Prostate gland (tissue), 2 donors: ENCODE results near the gene C5orf63. TPM values are rescaled to one million over a fixed set of nuclear protein-coding genes. Genes with fewer than 3 reads are reported as not detected.

Source experiments
- DNase-seq: peaks from one replicate; pipeline ENCODE4 v3.0.0-alpha.2; 2019; ENCODE audit warnings: low spot score
- H3K27ac ChIP-seq, 2 donors: fragments of 200-600 bp; sonication (generic); 2 replicates each; pipeline ENCODE4 v1.5.1; 2017 to 2019
- H3K27me3 ChIP-seq: fragments of 200-600 bp; sonication (generic); replicated peaks from 2 replicates; pipeline ENCODE4 v1.5.1; 2019; ENCODE audit not compliant: insufficient read depth
- H3K36me3 ChIP-seq, 2 donors: fragments of 200-600 bp; sonication (generic); 1 replicate in 1 of 2; 2 replicates in 1 of 2; pipeline versions ENCODE4 v1.5.1 to v1.8.1; 2017 to 2019
- H3K4me1 ChIP-seq: fragments of 200-600 bp; sonication (generic); replicated peaks from 2 replicates; pipeline ENCODE4 v1.5.1; 2019
- H3K4me3 ChIP-seq, 2 donors: fragments of 200-600 bp; sonication (generic); 2 replicates each; pipeline ENCODE4 v1.5.1; 2017 to 2019
- H3K9me3 ChIP-seq: fragments of 200-600 bp; sonication (generic); 2 replicates; pipeline ENCODE4 v1.5.1; 2017
- POLR2A ChIP-seq: fragments of 450-650 bp; IDR thresholded peaks from one replicate; pipeline ENCODE4 v1.6.1; 2016; ENCODE audit warnings: antibody characterized with exemption, mild to moderate bottlenecking
- POLR2AphosphoS5 ChIP-seq: sonication (generic); formaldehyde crosslinking; IDR thresholded peaks from one replicate; pipeline ENCODE4 v1.6.1; 2017; ENCODE audit warnings: antibody characterized with exemption
- WGBS: methylation state at CpG from one replicate; pipeline ENCODE4 v1.1.5; 2018; 5-methylcytosine and 5-hydroxymethylcytosine counted together
- intact Hi-C: fragments of 100-400 bp; cut with DNase I; formaldehyde crosslinking; loops from one replicate; pipeline ENCODE4 v1.14.2; 2022
- total RNA-seq, 2 donors: library from RNA; depleted of rRNA; stranded (reverse); fragments of >200 nt; gene quantifications; one replicate each; pipeline ENCODE4 v1.1.0, GENCODE V29; 2016
- TF ChIP-seq, protein P1 (sequence below), 4 experiments: fragments of 200-600 bp in 2 of 4; fragments of 450-650 bp in 2 of 4; sonication (generic) in 2 of 4; IDR thresholded peaks; 1 replicate in 3 of 4; 2 replicates in 1 of 4; pipeline ENCODE4 v1.5.1; 2016 to 2019; ENCODE audit warnings: antibody characterized with exemption in 4 of 4, mild to moderate bottlenecking in 2 of 4, moderate library complexity in 2 of 4

The C5orf63 gene
- total RNA-seq, 2 donors from 2014 or later = 1.5 to 14.9 TPM

DNA sequence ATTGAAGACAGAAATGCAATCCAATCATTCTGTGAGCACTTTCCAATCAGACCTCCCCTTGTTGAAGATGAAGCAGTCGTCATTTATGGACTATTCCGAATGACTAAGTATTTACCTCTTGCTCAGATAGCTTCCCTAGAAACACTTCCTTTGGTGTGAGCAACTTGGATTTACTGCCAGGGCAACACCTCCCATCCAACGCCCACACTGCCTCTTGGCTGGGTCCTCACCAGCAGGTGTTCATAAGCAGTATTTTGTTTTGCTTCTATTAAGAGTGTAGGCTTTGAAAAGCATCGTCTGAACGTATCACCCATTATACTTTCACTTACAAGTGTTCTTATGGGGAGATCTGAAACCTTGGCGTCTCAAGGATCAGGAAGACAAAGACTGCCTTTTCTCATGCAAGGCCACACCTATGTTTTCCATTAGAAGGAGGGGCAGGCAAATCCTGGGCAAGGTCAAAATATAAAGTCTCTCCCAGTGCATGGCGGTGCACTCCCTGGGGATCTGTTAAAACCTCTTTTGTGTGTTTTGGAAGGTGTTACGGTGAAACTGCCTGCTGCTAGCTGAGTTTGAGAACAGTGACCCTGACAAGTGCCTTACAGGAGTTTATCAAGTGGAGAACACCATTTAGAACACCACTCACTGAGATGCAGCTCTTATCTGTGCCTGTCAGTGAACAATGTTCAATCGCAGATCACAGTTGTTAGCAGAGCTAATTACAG, 32.3 kb downstream of the C5orf63 start:
- H3K27me3 ChIP-seq = no peaks in the 10 kb centered on the region
- WGBS = 24% methylated on average over 9 of the region's 9 CpGs
- no peaks in the 10 kb centered on the region for H3K9me3 ChIP-seq
- peak; percentile 13 for DNase-seq
- no peak overlapping the region for H3K4me3 ChIP-seq
- no peaks in the 10 kb centered on the region for H3K4me1 ChIP-seq
- intact Hi-C loops = no loop called here
- no peak for TF ChIP-seq POLR2A
- TF ChIP-seq, protein P1, sequence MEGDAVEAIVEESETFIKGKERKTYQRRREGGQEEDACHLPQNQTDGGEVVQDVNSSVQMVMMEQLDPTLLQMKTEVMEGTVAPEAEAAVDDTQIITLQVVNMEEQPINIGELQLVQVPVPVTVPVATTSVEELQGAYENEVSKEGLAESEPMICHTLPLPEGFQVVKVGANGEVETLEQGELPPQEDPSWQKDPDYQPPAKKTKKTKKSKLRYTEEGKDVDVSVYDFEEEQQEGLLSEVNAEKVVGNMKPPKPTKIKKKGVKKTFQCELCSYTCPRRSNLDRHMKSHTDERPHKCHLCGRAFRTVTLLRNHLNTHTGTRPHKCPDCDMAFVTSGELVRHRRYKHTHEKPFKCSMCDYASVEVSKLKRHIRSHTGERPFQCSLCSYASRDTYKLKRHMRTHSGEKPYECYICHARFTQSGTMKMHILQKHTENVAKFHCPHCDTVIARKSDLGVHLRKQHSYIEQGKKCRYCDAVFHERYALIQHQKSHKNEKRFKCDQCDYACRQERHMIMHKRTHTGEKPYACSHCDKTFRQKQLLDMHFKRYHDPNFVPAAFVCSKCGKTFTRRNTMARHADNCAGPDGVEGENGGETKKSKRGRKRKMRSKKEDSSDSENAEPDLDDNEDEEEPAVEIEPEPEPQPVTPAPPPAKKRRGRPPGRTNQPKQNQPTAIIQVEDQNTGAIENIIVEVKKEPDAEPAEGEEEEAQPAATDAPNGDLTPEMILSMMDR (IDR thresholded peaks at IDR 0.05) = no peak
- TF ChIP-seq POLR2AphosphoS5 = no peak
- H3K36me3 ChIP-seq = no peaks in the 10 kb centered on the region
- H3K27ac ChIP-seq = peak overlapping the region in 1 of 2 donors; percentile 48

DNA sequence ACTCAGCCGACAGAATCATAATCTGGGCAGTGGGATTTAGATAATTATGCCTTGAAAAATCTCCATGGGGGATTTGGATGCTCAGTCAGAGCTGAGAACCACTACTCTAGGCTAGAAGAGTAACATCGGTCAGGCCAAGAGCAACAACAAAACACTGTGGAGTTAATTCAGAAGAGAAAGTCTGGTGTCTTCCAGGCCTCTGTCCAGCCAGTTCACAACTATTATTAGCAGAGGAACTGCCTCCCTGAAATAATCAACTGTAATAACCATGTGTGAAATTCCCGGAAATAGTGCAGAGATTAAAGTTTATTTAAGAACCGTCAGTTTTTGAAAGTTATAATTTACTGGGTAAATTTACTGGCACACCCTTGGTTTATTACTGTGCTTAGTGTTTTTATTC, 34.8 kb downstream of the C5orf63 start:
- H3K27me3 ChIP-seq = no peaks in the 10 kb centered on the region
- H3K4me1 ChIP-seq = no peaks in the 10 kb centered on the region
- no peaks in the 10 kb centered on the region for H3K9me3 ChIP-seq
- no peak for TF ChIP-seq POLR2A
- TF ChIP-seq POLR2AphosphoS5 = no peak
- TF ChIP-seq, protein P1 (IDR thresholded peaks at IDR 0.05) = no peak
- no peak overlapping the region for H3K4me3 ChIP-seq
- no peak for DNase-seq
- H3K27ac ChIP-seq = no peak overlapping the region
- 66% methylated on average over 4 of the region's 4 CpGs for WGBS
- intact Hi-C loops = no loop called here
- H3K36me3 ChIP-seq = no peaks in the 10 kb centered on the region

DNA sequence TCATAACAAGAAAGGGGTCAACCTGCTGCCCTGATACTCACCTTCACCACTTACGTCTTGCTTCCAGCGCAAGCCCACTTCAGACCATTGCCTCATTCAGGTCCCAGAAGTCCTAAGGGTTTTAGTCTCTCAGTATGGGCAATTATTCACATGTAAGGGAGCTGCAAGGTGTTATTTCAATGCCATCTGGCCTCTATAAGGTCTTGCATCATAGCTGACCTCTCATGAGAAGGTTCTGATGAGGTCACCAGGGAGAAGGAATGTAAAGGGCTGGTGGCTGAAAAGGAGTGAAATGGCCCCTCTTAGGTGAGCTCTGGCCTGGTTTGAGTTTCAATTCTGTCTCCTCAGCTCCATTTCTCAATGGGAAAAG, 41.5 kb downstream of the C5orf63 start:
- TF ChIP-seq, protein P1 (IDR thresholded peaks at IDR 0.05) = no peak
- TF ChIP-seq POLR2A = no peak
- no peak for TF ChIP-seq POLR2AphosphoS5
- 92% methylated on average over 2 of the region's 2 CpGs for WGBS
- no peak for DNase-seq
- Histone ChIP-seq H3K4me1 (no peaks in the 10 kb centered on the region), H3K9me3 (no peaks in the 10 kb centered on the region), H3K36me3 (no peaks in the 10 kb centered on the region), H3K27me3 (no peaks in the 10 kb centered on the region), H3K27ac (no peak overlapping the region), H3K4me3 (no peak overlapping the region)
- intact Hi-C loops = no loop called here

DNA sequence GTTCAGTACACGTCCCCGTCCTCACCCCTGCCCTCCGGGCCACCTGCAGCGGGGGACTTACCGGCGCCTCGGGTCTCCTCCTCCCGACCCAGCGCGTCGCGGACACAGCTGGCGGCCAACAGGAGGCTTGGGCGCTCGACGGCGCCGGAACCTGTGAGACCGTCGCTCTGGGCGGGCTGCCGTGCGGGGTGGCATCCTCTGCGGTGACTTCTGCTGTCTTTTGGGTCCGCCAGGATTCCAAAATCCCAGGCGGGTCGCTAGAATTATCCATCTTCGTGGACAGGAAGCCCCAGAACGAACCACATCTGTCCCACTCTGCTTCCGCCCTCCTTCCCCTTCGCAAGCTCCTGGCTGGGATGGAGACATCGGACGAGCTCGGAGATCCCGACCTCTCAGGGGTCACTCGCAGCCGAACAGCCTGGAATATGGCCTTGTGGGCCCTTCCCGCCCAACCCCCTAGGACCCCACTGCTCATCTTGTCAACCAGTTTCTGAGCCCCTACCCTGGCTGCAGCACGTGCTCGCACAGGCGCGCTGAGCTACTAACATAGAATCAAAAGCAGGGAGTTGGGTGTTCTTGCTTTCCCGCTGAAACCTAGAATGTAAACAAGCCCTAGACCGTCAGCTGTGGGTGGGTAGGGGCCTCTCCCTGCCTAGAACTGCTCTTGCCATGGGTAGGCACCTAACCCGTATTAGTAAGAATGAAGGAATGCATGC, 42.0 kb downstream of the C5orf63 start:
- 20% methylated on average over 45 of the region's 45 CpGs for WGBS
- peak overlapping the region; percentile 81 to 84 for H3K27ac ChIP-seq

More for the DNA sequence above, 42.0 kb downstream of the C5orf63 start:
- no peaks in the 10 kb centered on the region for H3K36me3 ChIP-seq
- H3K4me1 ChIP-seq = no peaks in the 10 kb centered on the region
- H3K4me3 ChIP-seq = peak overlapping the region; percentile 51 to 64
- intact Hi-C loops = no loop called here
- no peaks in the 10 kb centered on the region for H3K27me3 ChIP-seq
- DNase-seq = no peak
- H3K9me3 ChIP-seq = no peaks in the 10 kb centered on the region
- TF ChIP-seq POLR2AphosphoS5 (no peak), POLR2A (no peak)
- TF ChIP-seq, protein P1 (IDR thresholded peaks at IDR 0.05) = no peak
